ENCODE data around the gene SLC25A39.
A peak's percentile ranks its signal among the peaks of the same experiment; 100 is the strongest.
"Not testable (repeated sequence)": the region's sequence is repeated elsewhere in the genome, so short reads cannot be mapped to it uniquely, and the experiment has no call there.

Gene SLC25A39

DNA sequence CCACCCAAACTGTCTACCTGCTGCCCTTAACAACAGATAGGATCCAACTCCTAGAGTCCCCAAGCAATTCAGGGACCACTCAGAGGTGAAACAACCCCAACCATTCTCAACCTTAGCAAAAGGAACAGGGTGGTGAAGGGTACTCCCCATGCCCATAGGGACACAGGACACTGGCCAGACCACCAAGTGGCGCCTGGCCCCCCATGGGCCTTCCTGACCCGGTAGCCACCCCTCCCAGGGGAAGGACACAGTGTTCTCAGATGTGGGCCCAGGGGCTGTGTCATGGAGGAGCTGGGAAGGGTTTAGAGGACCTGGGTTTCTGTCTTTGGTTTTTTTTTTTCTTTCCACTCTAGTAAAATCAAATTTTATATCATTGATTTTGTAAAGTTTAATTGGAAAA lies 9.7 kb upstream of the SLC25A39 start:
- H3K27ac ChIP-seq: peak overlapping the region in 5 of 11 experiments; percentile 28 to 50 (median 34); a peak in 8 of 22 replicates
- H3K9me3 ChIP-seq (replicated peaks in 1 of 11): no peaks in the 10 kb centered on the region
- TF ChIP-seq Cebpa-rat (IDR thresholded peaks at IDR 0.05): no peak
- peaks cover 23 to 63% (median 48%) of the 10 kb centered on the region in 10 experiments for H3K4me1 ChIP-seq
- peak overlapping the region in 3 of 11 experiments; percentile 17 to 39 (median 30); a peak in 3 of 22 replicates for H3K9ac ChIP-seq
- H3K4me2 ChIP-seq: peak overlapping the region in 9 of 11 experiments; percentile 23 to 81 (median 31); a peak in 12 of 22 replicates
- no peaks in the 10 kb centered on the region for H3K36me3 ChIP-seq
- no peaks in the 10 kb centered on the region for H4K20me1 ChIP-seq
- no peak overlapping the region for H3K4me3 ChIP-seq
- H3K27me3 ChIP-seq: no peaks in the 10 kb centered on the region

DNA sequence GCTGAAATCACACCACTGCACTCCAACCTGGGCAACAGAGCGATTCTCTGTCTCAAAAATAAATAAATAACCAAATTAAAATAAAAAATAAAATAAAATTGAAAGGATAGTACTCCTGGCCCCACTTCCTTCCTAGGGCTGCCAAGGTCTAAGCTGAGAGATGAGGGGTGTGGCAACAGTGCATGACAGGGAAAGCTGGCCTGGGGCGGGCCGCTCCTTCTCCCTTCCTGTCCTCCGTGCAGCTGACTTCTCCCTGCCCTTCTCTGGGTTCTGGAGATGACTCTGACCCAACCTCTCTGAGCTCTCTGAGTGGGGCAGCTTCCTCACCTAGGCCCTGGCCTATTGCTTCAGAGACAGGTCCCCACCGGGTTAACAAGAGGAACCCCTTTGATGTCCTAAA lies 8.7 kb upstream of the SLC25A39 start:
- Histone ChIP-seq H3K9me3 (replicated peaks in 1 of 11) (no peaks in the 10 kb centered on the region), H3K9ac (no peak overlapping the region; a peak in 1 of 22 replicates), H3K4me3 (no peak overlapping the region), H3K36me3 (no peaks in the 10 kb centered on the region), H3K27me3 (no peaks in the 10 kb centered on the region), H4K20me1 (no peaks in the 10 kb centered on the region), H3K27ac (peak overlapping the region in 2 of 11 experiments; percentile 37 to 40; a peak in 3 of 22 replicates), H3K4me1 (peaks cover 27 to 60% (median 48%) of the 10 kb centered on the region in 10 experiments), H3K4me2 (peak overlapping the region in 5 of 11 experiments; percentile 51 to 81 (median 65); a peak in 10 of 22 replicates)
- no peak for TF ChIP-seq Cebpa-rat (IDR thresholded peaks at IDR 0.05)

- Histone ChIP-seq H3K9me3 (replicated peaks in 1 of 11) (no peaks in the 10 kb centered on the region), H3K36me3 (no peaks in the 10 kb centered on the region), H3K4me3 (no peak overlapping the region), H3K27me3 (no peaks in the 10 kb centered on the region), H3K4me1 (peaks cover 40 to 72% (median 61%) of the 10 kb centered on the region in 10 experiments), H3K4me2 (peak overlapping the region in 10 of 11 experiments; percentile 16 to 72 (median 38); a peak in 14 of 22 replicates), H3K9ac (no peak overlapping the region), H4K20me1 (no peaks in the 10 kb centered on the region), H3K27ac (peak overlapping the region in 2 of 11 experiments; percentile 33 to 46; a peak in 1 of 22 replicates)
- TF ChIP-seq Cebpa-rat (IDR thresholded peaks at IDR 0.05): no peak
Observed at GRCh38 chr17:44331249-44331760, 6.7 kb upstream of the SLC25A39 start.

GRCh38 chr17:44330263-44330662 lies 5.6 kb upstream of the SLC25A39 start:
- H3K9ac ChIP-seq: 0 out of 22 replicates have a peak overlapping the region, but pooled peaks of 1 of the 11 experiments have one; percentile 5
- H3K4me2 ChIP-seq; H3K27me3 ChIP-seq; H3K4me3 ChIP-seq; H3K36me3 ChIP-seq; H4K20me1 ChIP-seq; H3K9me3 ChIP-seq (replicated peaks in 1 of 11); H3K27ac ChIP-seq: not testable (repeated sequence)
- peaks cover 50 to 80% (median 68%) of the 10 kb centered on the region in 10 experiments for H3K4me1 ChIP-seq

- H3K4me1 ChIP-seq: peaks cover 50 to 78% (median 62%) of the 10 kb centered on the region in 10 experiments
Observed at GRCh38 chr17:44329516-44329915, 4.9 kb upstream of the SLC25A39 start.

DNA sequence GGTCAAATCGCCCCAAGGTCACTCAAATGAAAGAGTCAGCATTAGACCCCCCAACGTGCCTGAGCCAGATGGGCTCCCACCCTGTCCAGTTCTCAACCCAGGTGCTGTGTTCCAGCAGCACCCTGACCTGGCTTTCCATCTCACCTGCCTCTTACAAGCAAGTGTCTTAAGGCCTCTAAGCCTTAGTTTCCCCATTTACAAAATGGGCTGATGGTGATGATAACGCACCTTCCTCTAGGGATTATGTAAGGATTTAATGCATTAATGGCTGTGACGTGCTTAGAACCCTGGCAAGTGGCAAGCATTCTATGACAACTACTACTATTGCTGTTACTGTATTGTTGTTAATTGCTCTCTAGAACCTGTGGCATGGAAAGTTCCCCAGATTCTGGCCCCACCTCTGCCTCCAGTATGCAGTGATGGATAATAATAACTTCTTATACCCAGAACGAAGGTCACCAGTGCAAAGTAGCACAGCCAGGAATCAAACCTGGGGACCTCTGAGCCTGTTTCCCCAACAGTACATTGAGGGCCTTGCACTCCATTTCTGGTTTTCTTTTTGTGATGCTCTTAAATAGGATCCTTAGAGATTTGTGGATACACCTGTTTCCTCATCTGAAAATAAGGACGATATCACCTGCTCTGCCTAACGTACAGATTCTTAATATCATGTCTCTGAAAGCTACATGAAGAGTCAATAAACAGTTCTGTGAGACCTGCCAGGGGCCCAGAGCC lies 3.3 kb upstream of the SLC25A39 start:
- peak overlapping the region in 8 of 11 experiments; percentile 0 to 59 (median 42); a peak in 7 of 22 replicates for H3K27ac ChIP-seq
- no peak for TF ChIP-seq Cebpa-rat (IDR thresholded peaks at IDR 0.05)
- peaks cover 0 to 17% (median 9%) of the 10 kb centered on the region in 11 experiments; a peak in 12 of 22 replicates for H4K20me1 ChIP-seq
- no peak overlapping the region for H3K4me3 ChIP-seq
- peaks cover 54 to 74% (median 60%) of the 10 kb centered on the region in 10 experiments for H3K4me1 ChIP-seq
- H3K27me3 ChIP-seq: no peaks in the 10 kb centered on the region
- H3K36me3 ChIP-seq: no peaks in the 10 kb centered on the region
- peak overlapping the region in 5 of 11 experiments; percentile 9 to 48 (median 44); a peak in 9 of 22 replicates for H3K9ac ChIP-seq
- no peaks in the 10 kb centered on the region for H3K9me3 ChIP-seq (replicated peaks in 1 of 11)
- peak overlapping the region; percentile 26 to 76 (median 66) for H3K4me2 ChIP-seq

More at GRCh38 chr17:44329516-44329915, 4.9 kb upstream of the SLC25A39 start:
- not testable (repeated sequence) for H4K20me1 ChIP-seq; H3K4me3 ChIP-seq; H3K27ac ChIP-seq; H3K36me3 ChIP-seq; H3K27me3 ChIP-seq; H3K9ac ChIP-seq; H3K9me3 ChIP-seq (replicated peaks in 1 of 11)
- H3K4me2 ChIP-seq: 0 out of 22 replicates have a peak overlapping the region, but pooled peaks of 1 of the 11 experiments have one; percentile 60

- Histone ChIP-seq H3K36me3 (peaks cover 6 to 8% (median 7%) of the 10 kb centered on the region in 11 experiments; a peak in 21 of 22 replicates), H3K4me3 (0 out of 20 replicates have a peak overlapping the region, but pooled peaks of 2 of the 10 experiments have one; percentile 2 to 99), H3K27me3 (no peaks in the 10 kb centered on the region), H3K27ac (peak overlapping the region in 1 of 11 experiments; percentile 15; a peak in 2 of 22 replicates), H4K20me1 (peaks cover 0 to 26% (median 14%) of the 10 kb centered on the region in 11 experiments; a peak in 14 of 22 replicates), H3K9ac (peak overlapping the region in 2 of 11 experiments; percentile 40 to 44; a peak in 1 of 22 replicates), H3K4me2 (peak overlapping the region; percentile 43 to 76 (median 67); a peak in 20 of 22 replicates), H3K9me3 (replicated peaks in 1 of 11) (no peaks in the 10 kb centered on the region), H3K4me1 (peaks cover 44 to 71% (median 57%) of the 10 kb centered on the region in 10 experiments)
- no peak for TF ChIP-seq Cebpa-rat (IDR thresholded peaks at IDR 0.05)
Observed at GRCh38 chr17:44326861-44327444, 2.3 kb upstream of the SLC25A39 start.

DNA sequence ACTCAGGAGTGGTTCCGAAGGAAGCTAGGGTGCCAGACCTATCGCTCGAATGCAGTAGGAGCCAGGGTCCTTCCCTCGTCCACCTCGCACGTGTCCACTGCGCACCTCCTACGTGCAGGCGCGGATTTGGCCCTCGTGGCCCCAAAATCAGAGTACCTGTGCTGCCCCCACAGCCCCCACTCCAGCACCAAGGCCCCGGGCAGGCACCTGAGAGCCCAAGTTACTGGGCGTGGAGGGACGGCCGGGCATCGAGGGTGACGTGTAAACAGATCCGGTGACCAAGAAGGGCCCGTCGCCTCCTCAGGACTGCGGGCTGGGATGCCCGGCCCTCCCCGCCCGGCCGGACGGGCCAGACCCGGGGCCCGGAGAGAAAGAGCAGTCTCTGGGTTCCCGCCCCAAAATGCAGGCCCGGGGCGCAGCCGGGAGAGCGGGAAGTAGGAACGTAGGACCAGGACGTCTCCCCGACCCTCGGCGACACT lies 492 bp downstream of the SLC25A39 start:
- peak overlapping the region; percentile 86 to 100 (median 99) for H3K4me3 ChIP-seq
- H3K9ac ChIP-seq: peak overlapping the region; percentile 88 to 97 (median 94)
- peaks cover 0 to 54% (median 32%) of the 10 kb centered on the region in 11 experiments; a peak in 17 of 22 replicates for H4K20me1 ChIP-seq
- peaks cover 34 to 36% (median 35%) of the 10 kb centered on the region in 11 experiments for H3K36me3 ChIP-seq
- no peaks in the 10 kb centered on the region for H3K9me3 ChIP-seq (replicated peaks in 1 of 11)
- peak overlapping the region; percentile 96 to 100 (median 99) for H3K4me2 ChIP-seq
- peaks cover 37 to 60% (median 48%) of the 10 kb centered on the region in 10 experiments for H3K4me1 ChIP-seq
- peak overlapping the region; percentile 72 to 89 (median 86) for H3K27ac ChIP-seq
- no peak for TF ChIP-seq Cebpa-rat (IDR thresholded peaks at IDR 0.05)
- H3K27me3 ChIP-seq: no peaks in the 10 kb centered on the region

Data from BLaER1 treated with 17β-estradiol and CSF1 and Interleukin-3, amounts not matched to agents 10 nM and 100 nM (cell line).